ACHN (cell line): ENCODE data around the gene GNPTG.
"Not testable (repeated sequence)": the region's sequence is repeated elsewhere in the genome, so short reads cannot be mapped to it uniquely, and the experiment has no call there.

Source experiments
- DNase-seq: peaks from one replicate; pipeline ENCODE4 v3.0.0-alpha.2; 2015
- in situ Hi-C: cut with HindIII; loops from 2 replicates; pipeline ENCODE4 v1.10.0; 2017; ENCODE audit warnings: low sequenced_read_pairs, low pct_ligation_motif_present, low pct_unique_long_range_greater_than_20kb

Gene GNPTG

DNA sequence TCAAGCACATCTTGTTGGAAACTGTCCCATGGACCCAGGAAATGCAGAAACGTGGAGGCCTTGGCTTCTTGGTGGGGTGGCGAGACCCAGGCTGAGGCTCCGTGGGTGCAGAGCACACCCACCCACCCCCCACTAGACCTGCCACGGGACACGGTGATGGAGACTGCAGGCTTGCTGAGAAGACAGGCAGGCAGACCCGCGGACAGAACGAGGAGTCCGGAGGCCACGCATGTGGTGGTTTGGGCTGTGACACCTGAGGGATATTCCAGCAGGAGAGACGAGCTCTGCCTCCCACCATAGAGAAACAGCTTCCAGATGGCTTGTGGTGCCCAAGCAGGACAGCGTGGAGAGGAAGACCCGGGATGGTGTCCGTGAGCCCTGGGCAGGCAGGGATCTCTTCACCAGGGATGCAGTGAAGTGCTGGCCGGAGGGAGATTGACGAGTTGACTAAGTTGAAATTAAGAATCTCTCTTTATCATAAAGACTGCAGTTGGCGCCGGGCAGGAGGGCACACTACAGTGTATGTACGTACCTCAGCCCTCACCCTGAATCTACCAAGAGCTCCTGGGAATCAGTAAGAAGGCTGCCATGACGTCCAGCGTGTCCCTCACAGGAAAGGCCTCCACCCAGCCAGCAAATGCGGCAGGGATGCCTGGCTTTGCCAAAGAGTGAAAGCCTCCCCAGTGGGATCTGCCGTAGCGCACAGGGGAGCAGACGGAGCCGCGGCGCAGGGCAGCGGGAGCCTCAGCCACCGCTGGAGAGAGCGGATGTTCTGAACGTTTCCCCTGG, 34.1 kb upstream of the GNPTG start:
- in situ Hi-C loops: no loop called here
- no peak for DNase-seq

DNA sequence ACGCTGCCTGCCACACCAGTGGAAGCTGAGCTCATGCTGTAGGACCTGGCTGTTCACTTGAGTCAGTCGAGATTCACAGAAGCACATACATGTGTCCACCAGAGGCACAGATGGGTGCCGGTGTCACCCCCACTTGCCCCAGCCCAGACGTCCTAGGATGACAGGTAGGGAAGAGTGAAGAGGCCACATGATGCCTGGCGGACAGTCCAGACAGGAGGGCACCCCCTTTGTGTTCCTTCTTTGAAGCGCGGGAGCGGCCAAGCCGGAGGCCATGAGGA, 33.5 kb upstream of the GNPTG start:
- no peak for DNase-seq
- in situ Hi-C loops: no loop called here

DNA sequence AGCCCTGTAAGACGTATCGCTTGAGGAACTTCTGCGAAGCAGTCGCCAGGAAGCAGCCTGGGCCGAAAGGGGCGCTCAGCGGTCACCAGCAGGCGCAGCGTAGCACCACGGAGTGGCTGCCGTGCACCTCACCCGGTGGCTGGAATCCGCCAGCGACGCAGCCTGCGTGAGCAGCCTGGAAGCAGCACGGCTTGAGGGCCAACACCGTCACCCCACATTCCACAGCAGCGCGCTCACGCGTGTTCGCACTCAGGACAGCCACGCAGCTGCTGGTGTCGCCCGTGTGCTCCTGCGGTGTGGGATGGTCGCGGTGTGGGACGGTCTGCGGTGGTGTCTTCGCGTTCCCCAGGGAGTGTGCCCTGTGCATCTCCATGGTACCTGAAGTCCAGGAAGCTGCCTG, 32.7 kb upstream of the GNPTG start:
- in situ Hi-C loops: no loop called here
- DNase-seq: no peak

DNA sequence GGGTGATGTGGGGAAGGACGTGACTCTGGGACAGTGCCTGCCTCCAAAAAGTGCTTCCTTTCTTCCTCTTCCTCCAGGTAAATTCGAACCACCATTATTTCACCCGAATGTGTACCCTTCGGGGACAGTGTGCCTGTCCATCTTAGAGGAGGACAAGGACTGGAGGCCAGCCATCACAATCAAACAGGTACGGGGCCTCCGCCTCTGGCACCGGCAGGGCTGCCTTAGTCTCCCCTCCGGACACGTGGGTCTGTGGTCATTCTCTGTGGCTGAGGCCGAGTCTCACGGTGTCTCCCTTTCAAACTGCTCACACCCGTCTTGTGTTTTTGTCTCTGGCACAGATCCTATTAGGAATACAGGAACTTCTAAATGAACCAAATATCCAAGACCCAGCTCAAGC, 31.6 kb upstream of the GNPTG start:
- in situ Hi-C loops: no loop called here
- no peak for DNase-seq

DNA sequence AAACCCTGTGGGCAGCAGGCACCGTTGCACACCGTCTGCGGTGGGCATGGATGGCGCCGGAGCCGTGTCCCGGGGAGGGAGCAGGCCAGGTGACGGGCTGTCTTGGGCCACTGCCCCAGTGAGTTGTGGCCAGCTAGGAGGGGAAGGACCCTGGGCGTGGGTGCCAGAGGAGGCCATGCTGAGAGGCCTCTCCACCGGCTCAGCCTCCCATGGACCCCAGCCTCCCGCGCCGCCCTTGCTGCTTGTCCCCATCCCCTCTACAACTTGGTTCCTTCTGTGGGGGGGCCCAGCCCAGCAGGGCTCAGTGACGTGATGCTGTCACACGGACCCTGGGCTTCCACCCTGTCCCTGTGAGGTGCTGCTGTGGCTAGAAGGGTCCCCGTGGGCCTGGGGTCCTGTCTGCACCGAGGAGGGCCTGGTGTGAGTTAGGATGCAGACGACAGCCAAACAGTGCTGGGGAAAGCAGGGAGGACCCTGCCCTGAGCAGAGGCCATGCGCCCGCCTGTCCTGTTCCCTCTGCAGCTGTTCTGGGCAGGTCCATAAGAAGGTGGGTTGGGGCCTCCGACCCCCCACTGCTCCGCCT, 31.0 kb upstream of the GNPTG start:
- no peak for DNase-seq
- in situ Hi-C loops: no loop called here

DNA sequence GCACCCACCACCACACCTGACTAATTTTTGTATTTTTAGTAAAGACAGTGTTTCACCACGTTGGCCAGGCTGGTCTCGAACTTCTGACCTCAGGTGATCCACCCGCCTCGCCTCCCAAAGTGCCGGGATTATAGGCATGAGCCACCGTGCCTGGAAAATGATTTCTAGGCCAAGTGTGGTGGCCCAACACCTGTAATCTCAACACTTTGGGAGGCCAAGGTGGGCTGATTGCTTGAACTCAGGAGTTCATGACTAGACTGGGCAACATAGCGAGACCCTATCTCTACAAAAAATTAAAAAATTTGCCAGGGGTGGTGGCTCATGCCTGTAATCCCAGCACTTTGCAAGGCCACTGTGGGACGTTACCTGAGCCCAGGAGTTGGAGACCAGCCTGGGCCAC, 29.3 kb upstream of the GNPTG start:
- DNase-seq: no peak
- in situ Hi-C loops: no loop called here

DNA sequence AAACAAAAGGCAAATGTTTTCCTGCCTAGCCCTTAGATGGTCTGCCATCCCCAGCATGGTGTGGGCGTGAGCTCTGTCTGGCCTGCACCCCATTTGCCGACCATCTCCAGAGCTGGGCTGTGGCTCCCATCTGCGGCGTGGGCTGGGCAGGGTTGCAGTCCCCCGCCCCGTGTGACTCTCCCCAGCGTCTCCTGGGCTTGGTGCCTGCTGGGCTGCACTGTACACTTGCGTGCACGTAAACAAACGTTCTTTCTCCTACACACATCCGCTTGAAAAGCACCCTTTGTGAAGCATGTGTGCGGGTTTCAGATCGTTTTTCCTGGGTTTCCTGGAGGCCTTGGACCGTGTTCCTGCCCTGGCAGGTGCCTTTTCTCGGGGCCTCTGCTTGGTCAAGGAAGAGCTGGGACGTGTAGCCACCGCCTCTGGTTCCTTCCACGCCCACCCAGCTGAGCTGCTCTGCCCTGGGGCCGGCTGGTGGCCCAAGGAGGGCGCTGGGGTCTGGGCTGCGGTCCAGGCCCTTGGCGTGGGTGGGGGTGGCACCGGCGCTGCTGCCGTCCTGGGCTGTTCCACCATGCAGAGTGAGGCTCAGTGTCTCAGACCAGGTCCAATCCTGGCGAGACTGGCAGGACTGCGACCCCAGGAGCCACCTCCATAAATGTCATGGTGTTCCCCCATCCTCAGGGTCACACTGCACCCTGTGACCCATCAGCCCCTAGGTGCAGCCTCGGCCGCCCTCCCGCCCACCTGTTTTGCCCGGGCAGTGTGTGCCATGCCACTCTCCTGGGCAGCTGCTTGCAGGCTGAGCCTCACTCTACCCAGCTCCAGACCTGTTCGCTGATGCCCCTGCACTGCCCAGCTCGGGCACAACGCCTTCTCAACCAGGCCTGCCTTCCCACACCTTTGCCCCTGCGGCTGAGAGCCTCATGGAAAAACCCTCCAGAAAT, 28.2 kb upstream of the GNPTG start:
- in situ Hi-C loops: no loop called here
- DNase-seq: no peak

DNA sequence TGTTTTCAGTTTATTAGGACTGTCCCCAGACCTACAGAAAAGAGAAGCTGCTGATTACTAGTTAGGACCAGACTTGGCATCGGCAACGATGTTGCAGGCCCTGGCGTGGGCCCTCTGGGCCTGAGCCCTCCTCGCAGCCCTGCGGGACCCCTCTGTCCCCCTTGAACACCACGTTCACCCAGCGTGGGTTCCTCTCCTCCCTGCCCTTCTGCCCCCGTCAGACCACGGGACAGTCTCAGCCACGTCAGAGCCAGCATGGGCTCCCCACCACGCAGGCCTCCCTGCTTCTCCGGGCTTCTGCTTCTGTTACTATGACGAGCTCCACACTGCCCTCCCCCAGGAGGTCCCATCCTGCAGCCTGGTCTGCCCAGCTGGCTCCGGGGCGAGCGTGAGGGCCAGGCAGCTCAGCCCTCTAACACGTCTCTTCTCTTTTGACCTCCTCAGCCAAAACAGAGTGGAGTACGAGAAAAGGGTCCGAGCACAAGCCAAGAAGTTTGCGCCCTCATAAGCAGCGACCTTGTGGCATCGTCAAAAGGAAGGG, 27.4 kb upstream of the GNPTG start:
- in situ Hi-C loops: no loop called here
- no peak for DNase-seq

DNA sequence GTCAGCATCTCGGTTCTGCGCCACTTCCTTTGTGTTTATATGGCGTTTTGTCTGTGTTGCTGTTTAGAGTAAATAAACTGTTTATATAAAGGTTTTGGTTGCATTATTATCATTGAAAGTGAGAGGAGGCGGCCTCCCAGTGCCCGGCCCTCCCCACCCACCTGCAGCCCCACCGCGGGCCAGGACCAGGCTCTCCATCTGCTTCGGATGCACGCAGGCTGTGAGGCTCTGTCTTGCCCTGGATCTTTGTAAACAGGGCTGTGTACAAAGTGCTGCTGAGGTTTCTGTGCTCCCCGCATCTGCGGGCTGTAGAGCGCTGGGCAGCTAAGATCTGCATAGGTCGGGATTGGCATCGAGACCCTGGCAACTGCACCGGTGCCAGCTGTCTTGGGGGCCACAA, 26.5 kb upstream of the GNPTG start:
- no peak for DNase-seq
- in situ Hi-C loops: no loop called here

DNA sequence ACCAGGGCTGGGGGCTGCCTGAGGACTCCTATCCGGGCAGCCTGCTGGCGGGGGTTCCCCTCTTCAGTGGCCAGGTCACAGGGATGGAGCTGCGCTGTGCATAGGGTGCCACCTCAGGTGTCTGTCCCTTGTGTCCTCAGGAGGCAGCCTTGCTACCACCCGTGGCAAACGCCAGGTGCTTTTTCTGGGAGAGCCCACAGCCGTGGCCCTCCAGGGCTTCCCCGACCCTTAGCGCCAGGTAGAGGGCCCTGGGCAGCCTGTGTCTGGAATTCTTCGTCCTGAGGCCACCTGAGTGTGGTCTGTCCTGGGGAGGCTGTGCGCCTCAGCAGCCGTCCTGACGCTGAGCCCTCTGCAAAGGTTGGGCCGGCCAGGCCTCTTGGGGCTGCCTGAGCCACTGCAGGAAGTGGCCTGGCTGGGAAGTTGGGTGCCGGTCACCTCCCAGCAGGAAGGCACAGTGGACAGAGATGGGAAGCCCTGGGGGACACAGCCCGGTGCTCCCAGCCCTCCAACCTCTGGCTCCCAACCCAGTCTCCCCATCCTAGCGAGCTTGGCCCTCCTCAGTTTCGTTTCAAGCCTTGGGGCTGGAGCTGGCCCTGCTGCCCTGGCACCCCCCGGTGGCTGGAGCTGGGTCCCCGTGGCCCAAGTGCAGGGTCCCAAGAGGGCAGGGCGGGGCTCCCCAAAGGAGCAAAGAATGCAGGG, 25.9 kb upstream of the GNPTG start:
- in situ Hi-C loops: no loop called here
- DNase-seq: no peak

DNA sequence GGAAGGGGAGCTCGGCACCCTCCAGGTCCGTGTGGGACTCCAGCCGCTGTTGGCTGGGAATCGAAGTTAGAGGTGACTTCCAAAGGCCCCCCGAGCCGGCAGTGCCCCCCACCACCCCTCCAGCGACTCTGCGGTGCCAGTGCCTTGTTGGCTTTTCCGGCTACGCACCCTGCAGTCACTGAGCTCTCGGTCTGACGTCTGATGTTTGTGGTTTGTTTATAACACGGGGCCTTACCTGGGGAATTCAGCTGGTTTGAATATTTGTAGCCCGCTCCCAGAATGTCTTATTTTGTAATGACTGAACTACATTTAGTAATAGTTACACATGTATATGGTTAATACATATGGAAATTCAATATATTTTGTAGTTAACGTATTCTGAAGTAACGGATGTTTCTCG, 25.3 kb upstream of the GNPTG start:
- no peak for DNase-seq
- in situ Hi-C loops: no loop called here

DNA sequence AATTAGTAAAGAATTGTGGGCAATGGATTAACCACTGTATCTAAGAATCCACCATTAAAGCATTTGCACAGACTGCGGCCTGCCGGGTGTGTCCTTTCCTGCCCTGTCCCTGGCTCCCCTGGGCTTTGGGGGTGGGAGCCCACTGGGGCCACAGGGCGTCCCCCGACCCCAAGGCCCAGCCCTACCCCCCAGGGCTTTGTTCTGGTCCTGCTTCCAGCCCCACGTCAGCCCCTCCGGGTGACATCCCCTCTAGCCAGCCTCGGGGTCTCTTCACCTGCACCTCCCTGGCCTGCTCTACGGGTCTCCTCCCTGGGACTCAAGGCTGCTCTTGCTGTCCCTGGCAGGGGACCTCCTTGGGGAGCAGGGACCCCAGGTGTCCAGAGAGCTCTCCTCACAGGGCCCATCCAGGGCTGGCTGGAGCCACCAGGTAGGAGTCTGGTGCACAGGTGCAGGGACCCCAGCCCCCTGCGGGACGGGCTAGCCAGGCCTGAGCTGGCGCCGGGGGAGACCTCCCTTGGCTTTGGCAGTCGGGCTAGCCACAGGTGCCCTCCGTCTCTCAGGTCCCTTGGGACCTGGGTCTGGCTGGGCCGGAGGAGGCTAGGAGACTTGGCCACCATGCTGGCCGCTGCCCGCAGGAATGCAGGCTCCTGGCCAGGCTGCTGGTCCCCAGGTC, 24.6 kb upstream of the GNPTG start:
- in situ Hi-C loops: no loop called here
- no peak for DNase-seq

DNA sequence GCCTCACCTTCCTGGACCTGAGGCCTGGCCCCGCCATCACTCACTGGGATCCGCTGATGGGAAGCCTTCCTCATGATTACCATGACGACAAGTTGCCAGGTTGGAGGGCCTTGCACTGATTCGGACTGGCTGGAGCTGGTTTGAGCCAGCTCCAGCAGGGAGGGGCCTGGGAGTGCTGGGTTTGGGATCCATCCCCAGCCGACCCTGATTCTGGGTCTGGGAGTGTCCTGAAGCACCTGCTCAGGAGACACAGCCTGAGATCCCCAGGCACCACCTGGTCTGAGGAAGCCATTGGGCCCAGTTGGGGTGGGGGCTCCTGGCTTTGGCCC, 24.1 kb upstream of the GNPTG start:
- in situ Hi-C loops: no loop called here
- DNase-seq: no peak

DNA sequence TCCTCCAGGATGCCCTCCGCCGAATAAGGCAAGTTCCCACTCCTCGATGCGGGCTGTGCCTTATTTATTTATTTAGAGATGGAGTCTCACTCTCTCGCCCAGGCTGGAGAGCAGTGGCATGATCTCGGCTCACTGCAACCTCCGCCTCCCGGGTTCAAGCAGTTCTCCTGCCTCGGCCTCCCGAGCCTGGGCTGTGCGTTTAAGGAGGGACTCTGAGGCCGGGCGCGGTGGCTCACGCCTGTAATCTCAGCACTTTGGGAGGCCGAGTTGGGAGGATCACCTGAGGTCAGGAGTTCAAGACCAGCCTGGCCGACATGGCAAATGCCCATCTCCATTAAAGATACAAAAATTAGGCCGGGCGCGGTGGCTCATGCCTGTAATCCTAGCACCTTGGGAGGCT, 23.6 kb upstream of the GNPTG start:
- in situ Hi-C loops, DNase-seq: not testable (repeated sequence)

DNA sequence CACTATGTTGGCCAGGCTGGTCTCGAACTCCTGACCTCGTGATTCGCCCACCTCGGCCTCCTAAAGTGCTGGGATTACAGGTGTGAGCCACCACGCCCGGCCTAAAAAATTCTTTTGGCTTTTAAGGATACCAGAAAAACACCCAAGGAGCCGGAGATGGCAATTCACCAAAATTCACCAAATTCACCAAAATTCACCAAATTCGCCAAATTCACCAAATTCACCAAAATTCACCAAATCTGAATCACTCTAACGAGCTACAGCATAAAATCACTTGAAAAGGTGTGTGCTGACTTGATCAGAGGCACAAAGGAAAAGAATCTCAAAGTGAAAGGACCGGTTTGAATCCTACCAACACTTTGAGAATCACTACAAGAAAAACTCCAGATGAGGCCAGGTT, 22.8 kb upstream of the GNPTG start:
- in situ Hi-C loops, DNase-seq: not testable (repeated sequence)

DNA sequence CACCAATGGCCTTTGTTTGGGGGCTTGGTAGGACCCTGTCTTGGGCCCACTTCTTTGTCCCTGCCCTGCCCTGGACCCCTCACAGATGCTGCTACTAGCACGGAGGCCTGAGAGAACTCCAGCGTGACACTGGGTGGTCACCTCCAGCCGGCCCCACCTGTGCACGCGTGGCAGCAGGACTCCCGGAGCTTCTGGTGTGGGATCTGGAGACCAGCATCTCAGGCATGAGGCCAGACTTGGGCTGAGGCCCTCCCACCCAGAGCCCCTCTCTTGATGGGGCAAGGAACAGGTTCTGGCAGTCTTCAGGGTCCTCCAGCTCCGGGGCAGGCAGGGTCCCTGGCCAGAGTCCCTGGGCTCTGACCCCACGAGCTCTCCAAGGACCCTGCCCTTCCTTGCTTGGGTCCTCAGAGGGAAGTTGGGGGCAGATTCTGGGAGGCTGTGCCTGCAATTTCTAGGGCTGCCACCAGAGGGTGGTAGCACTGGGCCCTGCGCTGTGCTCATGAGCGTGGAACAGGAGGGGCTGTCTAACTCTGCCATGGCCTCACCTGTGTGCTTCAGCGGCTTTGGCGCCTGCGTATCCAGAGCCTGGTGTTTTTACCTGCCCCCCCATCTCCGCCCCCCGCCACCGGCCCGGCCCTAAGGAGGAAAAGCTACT, 21.3 kb upstream of the GNPTG start:
- DNase-seq: no peak
- in situ Hi-C loops: no loop called here

DNA sequence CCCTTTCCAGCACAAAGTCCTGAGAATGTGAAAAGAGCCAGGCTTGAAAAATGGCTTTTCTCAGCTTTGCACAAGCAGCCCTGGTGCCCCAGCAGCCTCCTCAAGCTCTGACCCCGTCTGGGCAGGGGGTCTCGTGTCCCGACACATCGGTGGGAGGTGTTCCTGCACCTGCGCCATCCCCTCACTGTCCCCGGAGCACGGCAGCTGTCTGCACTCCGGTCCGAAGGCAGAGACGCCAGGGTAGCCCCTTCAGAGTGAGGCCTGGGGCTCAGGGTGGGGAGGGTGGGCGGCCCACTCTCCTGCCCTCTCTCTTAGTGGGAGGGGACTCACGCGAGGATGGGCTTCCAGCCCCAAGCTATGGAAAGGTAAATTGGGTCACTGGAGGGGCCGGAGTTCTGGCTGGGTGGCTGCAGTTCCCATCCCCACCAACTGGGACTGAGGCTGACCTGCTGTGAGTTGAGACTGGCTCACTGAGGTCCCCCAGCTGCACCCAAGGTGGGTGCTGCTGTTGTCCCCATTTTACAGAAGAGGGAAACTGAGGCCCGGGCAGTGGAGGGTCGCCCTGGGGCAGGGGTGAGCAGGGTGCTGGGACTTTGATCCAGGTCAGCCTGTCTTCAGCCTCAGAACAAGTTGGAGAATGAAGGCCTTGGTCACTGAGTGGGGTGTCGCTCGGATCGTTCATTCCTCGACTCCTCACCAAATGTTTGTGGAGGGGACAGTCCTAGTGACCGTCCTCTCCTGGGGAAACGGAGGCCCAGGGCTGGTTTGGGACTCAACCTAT, 20.6 kb upstream of the GNPTG start:
- no peak for DNase-seq
- in situ Hi-C loops: no loop called here
